ENCODE results near the gene C17orf113.

DNA sequence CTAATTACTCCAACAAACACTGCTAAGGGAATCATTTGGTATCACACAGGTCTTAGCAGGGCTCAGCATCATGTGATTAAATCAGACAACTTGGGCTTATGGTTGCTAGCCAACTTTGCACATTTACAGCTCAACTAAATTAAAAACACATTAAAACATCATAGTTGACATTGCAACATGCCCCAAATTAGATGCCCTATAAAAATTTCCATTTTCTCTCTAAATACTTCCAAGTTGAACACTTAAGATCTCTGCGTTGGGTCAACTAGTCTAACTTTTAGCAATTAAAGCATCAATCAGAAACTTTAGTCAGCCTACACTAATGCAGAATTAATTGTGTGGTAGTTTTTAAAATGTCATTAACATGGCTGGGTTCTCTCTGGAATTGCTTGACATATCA is 45.2 kb downstream of the C17orf113 start:
- no peak for TF ChIP-seq POLR2A (IDR thresholded peaks at IDR 0.05)
- TF ChIP-seq, protein P1, sequence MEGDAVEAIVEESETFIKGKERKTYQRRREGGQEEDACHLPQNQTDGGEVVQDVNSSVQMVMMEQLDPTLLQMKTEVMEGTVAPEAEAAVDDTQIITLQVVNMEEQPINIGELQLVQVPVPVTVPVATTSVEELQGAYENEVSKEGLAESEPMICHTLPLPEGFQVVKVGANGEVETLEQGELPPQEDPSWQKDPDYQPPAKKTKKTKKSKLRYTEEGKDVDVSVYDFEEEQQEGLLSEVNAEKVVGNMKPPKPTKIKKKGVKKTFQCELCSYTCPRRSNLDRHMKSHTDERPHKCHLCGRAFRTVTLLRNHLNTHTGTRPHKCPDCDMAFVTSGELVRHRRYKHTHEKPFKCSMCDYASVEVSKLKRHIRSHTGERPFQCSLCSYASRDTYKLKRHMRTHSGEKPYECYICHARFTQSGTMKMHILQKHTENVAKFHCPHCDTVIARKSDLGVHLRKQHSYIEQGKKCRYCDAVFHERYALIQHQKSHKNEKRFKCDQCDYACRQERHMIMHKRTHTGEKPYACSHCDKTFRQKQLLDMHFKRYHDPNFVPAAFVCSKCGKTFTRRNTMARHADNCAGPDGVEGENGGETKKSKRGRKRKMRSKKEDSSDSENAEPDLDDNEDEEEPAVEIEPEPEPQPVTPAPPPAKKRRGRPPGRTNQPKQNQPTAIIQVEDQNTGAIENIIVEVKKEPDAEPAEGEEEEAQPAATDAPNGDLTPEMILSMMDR (IDR thresholded peaks at IDR 0.05) = no peak
